Activated CD4-positive, alpha-beta T cell treated with anti-CD3 and anti-CD28 coated beads, Interleukin-2, amount 10 ng/mL, durations not matched to agents 7 days and 5 days (primary cell): ENCODE results near the gene NIM1K. TPM values are rescaled to one million over a fixed set of nuclear protein-coding genes. Genes with fewer than 3 reads are reported as not detected.
"Not testable (repeated sequence)": the region's sequence is repeated elsewhere in the genome, so short reads cannot be mapped to it uniquely, and the experiment has no call there.

Source experiments
- CTCF ChIA-PET: fragments of 350-600 bp; sonication (Branson Sonifier 250); formaldehyde crosslinking; loops from one replicate; lab custom pipeline; 2021; ENCODE audit warnings: antibody characterized with exemption; lab: Charles Lee
- POLR2A ChIA-PET: fragments of 350-600 bp; sonication (Branson Sonifier 250); formaldehyde crosslinking; loops from one replicate; lab custom pipeline; 2021; ENCODE audit warnings: antibody characterized with exemption; lab: Charles Lee
- DNase-seq: peaks from one replicate; pipeline ENCODE4 v3.0.0-alpha.2; 2020
- H3K27ac Mint-ChIP-seq: one replicate; pipeline ENCODE4 v1.8.0; 2021; ENCODE audit warnings: mild to moderate bottlenecking, moderate library complexity, mixed read lengths
- H3K27me3 Mint-ChIP-seq: one replicate; pipeline ENCODE4 v1.8.0; 2021; ENCODE audit warnings: mixed read lengths
- H3K36me3 Mint-ChIP-seq: one replicate; pipeline ENCODE4 v1.8.0; 2021; ENCODE audit warnings: low read depth, mixed read lengths
- H3K4me1 Mint-ChIP-seq: one replicate; pipeline ENCODE4 v1.8.0; 2021; ENCODE audit warnings: mixed read lengths
- H3K4me3 Mint-ChIP-seq: one replicate; pipeline ENCODE4 v1.8.0; 2021; ENCODE audit warnings: mild to moderate bottlenecking, moderate library complexity, mixed read lengths
- H3K9me3 Mint-ChIP-seq: one replicate; pipeline ENCODE4 v1.8.0; 2021; ENCODE audit warnings: mixed read lengths
- total RNA-seq, 2 experiments: library from RNA; stranded (reverse); gene quantifications; one replicate each; pipeline ENCODE4 v1.2.3, GENCODE V29; 2021

NIM1K gene
- total RNA-seq, 2 experiments from 2014 or later: 0.50 to 0.75 TPM

DNA sequence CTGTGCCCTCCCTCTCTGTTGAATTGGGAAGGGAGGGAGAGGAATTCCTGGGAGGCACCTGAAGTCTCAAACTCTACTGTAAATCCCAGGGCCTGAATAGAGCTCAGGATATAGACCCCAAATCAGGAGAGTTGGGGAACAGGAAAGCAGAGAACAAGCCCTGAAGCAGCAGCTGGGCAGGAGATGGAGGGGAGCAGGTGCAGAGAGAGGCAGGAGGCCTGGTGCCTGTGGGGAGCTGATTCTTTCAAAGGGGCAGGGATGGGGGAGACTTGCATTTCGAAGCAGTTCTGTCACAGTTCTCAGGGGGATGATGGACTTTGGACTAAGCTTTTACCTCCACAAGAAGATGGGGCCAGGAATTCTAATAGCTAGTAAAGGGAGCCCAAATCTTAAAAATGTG, 50.2 kb downstream of the NIM1K start:
- peaks cover 8% of the 10 kb centered on the region for H3K4me1 Mint-ChIP-seq
- ChIA-PET POLR2A (no interaction called here), CTCF (interaction anchor here (0.6 to 1.2 kb wide), 2 partner anchors 33 to 50 kb away, joined by 3 read pairs; partner anchors contain the start of gene NIM1K)
- no peak for DNase-seq
- H3K27ac Mint-ChIP-seq: no peak overlapping the region
- H3K27me3 Mint-ChIP-seq: peaks cover 13% of the 10 kb centered on the region
- H3K36me3 Mint-ChIP-seq: no peaks in the 10 kb centered on the region
- H3K9me3 Mint-ChIP-seq: no peaks in the 10 kb centered on the region
- H3K4me3 Mint-ChIP-seq: no peak overlapping the region

DNA sequence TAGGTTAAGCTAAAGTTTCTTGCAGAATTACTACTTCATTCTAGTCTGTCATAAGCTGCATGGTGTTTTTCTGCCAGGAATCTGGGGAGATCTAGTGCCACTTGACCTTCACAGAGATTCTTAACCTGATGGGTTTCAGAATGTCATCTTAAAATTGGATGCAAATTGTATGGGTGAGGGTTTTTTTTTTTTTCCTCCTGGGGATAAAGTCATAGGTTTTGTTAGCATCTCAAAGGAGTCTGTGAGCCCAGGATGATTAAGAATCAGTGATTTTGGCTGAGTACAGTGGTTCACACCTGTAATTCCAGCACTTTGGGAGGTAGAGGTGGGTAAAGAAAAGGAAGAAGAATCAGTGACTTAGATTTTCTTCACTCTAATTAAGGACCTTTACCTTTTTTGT, 51.2 kb downstream of the NIM1K start:
- DNase-seq: no peak
- Mint-ChIP-seq H3K4me3 (no peak overlapping the region), H3K27ac (no peak overlapping the region), H3K36me3 (no peaks in the 10 kb centered on the region), H3K9me3 (no peaks in the 10 kb centered on the region), H3K27me3 (peaks cover 13% of the 10 kb centered on the region), H3K4me1 (peaks cover 8% of the 10 kb centered on the region)
- CTCF ChIA-PET: interaction anchor here (0.7 kb wide), 1 partner anchor 507 kb away, joined by 5 read pairs; no protein-coding TSS in a partner anchor
- POLR2A ChIA-PET: no interaction called here

- CTCF ChIA-PET: interaction anchor here (0.5 kb wide), 1 partner anchor 109 kb away, joined by 3 read pairs; no protein-coding TSS in a partner anchor
- Mint-ChIP-seq H3K9me3 (no peaks in the 10 kb centered on the region), H3K27me3 (peaks cover 9% of the 10 kb centered on the region), H3K4me3 (no peak overlapping the region), H3K36me3 (no peaks in the 10 kb centered on the region), H3K4me1 (peaks cover 8% of the 10 kb centered on the region), H3K27ac (no peak overlapping the region)
- POLR2A ChIA-PET: no interaction called here
- DNase-seq: no peak
Measured at GRCh38 chr5:43244823-43245565, 53.0 kb downstream of the NIM1K start.

DNA sequence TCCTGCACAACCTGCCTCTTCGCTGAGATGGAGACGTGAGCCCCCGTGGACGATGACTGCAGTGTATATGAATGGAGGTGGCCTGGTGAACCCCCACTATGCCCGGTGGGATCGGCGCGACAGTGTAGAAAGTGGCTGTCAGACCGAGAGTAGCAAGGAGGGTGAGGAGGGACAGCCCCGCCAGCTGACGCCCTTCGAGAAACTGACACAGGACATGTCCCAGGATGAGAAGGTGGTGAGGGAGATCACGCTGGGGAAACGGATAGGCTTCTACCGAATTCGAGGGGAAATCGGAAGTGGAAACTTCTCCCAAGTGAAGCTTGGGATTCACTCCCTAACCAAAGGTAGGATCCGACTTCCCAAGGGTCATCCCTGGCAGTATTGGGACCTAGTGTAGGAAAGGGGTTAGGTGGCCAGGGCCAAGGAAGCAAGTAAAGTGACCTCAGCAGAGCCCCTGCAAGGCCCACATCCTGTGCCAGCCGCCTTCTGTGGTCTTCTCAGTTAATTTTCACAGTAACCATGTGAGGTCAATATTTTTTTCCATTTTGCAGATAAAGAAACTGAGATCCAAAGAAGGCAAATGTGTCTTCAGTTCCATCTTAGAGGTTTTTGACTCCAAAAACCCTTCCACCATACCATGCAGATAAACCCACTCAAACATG, 53.8 kb downstream of the NIM1K start:
- ChIA-PET POLR2A (no interaction called here), CTCF (interaction anchor here (0.8 kb wide), 1 partner anchor 38 kb away, joined by 3 read pairs; no protein-coding TSS in a partner anchor)
- peaks cover 8% of the 10 kb centered on the region for H3K4me1 Mint-ChIP-seq
- peaks cover 13% of the 10 kb centered on the region for H3K27me3 Mint-ChIP-seq
- H3K36me3 Mint-ChIP-seq: no peaks in the 10 kb centered on the region
- DNase-seq: no peak
- H3K9me3 Mint-ChIP-seq: no peaks in the 10 kb centered on the region
- H3K4me3 Mint-ChIP-seq: no peak overlapping the region
- no peak overlapping the region for H3K27ac Mint-ChIP-seq

- H3K4me3 Mint-ChIP-seq: no peak overlapping the region
- no peak for DNase-seq
- H3K27ac Mint-ChIP-seq: no peak overlapping the region
- H3K4me1 Mint-ChIP-seq: no peaks in the 10 kb centered on the region
- no peaks in the 10 kb centered on the region for H3K36me3 Mint-ChIP-seq
- POLR2A ChIA-PET: no interaction called here
- H3K9me3 Mint-ChIP-seq: no peaks in the 10 kb centered on the region
- peaks cover 24% of the 10 kb centered on the region for H3K27me3 Mint-ChIP-seq
- CTCF ChIA-PET: interaction anchor here (0.8 kb wide), 1 partner anchor 78 kb away, joined by 4 read pairs; no protein-coding TSS in a partner anchor
Measured at GRCh38 chr5:43251754-43252153, 59.7 kb downstream of the NIM1K start.

DNA sequence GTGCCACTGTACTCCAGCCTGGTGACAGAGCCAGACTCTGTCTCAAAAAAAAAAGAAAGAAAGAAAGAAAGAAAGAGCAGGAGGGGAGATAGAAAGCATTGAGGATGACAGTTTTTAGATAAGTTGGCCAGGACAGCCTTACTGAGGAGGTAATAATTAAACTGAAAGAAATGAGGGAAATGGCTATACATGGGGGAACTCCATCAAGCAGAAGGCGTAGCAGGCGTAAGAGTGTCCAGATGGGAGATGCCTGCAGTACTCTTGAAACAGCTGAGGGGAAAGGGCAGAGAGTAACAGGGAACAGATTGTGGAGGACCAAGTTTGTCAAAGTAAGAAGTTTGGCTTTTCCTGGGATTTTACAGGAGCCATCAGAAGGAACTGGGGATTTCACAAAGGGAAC, 63.7 kb downstream of the NIM1K start:
- Mint-ChIP-seq H3K27ac (no peak overlapping the region), H3K27me3 (peaks cover 30% of the 10 kb centered on the region), H3K36me3 (no peaks in the 10 kb centered on the region), H3K4me3 (no peak overlapping the region), H3K4me1 (no peaks in the 10 kb centered on the region), H3K9me3 (no peaks in the 10 kb centered on the region)
- ChIA-PET POLR2A (no interaction called here), CTCF (no interaction called here)
- no peak for DNase-seq

DNA sequence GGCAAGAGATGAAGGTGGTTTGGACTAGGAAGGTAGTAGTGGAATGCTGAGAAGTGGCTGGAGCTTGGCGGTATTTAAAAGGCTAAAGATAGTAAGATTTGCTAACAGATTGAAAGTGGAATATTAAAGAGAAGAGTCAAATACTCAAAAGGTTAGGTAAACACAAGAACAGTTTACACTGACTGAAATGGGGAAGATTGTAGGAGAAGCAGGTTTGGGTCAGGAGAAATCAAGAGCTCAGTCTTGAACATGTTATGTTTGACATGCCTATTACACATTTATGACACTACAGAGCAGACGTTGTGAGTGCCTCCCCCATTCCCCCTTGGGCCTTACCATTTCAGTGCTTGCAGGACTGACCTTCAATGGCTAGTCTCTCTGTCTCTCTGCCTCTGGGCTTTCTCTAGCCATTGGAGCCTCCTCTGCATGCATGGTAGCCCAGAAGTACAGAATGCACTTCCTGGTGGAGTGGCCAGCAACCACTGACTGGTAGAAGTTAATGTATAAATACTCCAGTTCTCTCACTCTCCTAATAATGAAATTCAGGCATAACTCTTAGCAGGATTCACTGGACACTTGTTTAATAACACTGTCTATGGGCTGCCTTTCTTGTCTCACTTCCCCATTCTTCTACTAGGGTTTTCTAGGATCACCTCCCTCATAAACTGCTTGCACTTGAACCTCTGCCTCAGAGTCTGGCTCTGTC, 64.4 kb downstream of the NIM1K start:
- no peak for DNase-seq
- Mint-ChIP-seq H3K9me3 (peaks cover 2% of the 10 kb centered on the region), H3K27ac (no peak overlapping the region), H3K27me3 (peaks cover 33% of the 10 kb centered on the region), H3K4me3 (no peak overlapping the region), H3K36me3 (no peaks in the 10 kb centered on the region), H3K4me1 (no peaks in the 10 kb centered on the region)
- POLR2A ChIA-PET: no interaction called here
- CTCF ChIA-PET: no interaction called here

DNA sequence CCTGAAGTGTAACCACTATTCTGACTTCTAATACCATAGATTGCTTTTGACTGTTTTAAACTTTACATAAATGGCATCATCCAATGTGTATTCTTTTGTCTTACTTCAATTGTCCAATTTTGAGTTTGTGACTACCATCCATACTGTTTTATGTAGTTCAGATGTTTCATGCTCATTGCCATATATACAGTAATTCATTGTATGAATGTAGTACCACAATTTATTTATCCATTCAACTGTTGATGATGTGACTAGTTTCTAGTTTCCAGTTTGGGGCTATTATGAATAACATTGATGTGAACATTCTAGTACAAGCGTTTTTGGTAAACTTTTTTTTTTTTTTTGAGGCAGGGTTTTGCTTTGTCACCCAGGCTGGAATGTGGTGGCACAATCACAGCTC, 66.1 kb downstream of the NIM1K start:
- Mint-ChIP-seq H3K4me1 (no peaks in the 10 kb centered on the region), H3K27ac (no peak overlapping the region), H3K4me3 (no peak overlapping the region), H3K9me3 (peaks cover 8% of the 10 kb centered on the region), H3K36me3 (peaks cover 1% of the 10 kb centered on the region), H3K27me3 (peaks cover 44% of the 10 kb centered on the region)
- no peak for DNase-seq
- ChIA-PET CTCF (no interaction called here), POLR2A (no interaction called here)

DNA sequence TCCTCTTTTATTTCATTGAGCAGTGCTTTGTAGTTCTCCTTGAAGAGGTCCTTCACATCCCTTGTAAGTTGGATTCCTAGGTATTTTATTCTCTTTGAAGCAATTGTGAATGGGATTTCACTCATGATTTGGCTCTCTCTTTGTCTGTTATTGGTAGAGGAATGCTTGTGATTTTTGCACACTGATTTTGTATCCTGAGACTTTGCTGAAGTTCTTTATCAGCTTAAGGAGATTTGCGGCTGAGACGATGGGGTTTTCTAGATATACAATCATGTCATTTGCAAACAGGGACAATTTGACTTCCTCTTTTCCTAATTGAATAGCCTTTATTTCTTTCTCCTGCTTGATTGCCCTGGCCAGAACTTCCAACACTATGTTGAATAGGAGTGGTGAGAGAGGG, 70.2 kb downstream of the NIM1K start:
- H3K4me1 Mint-ChIP-seq, DNase-seq, H3K36me3 Mint-ChIP-seq, CTCF ChIA-PET, H3K4me3 Mint-ChIP-seq, H3K27ac Mint-ChIP-seq, POLR2A ChIA-PET: not testable (repeated sequence)
- H3K9me3 Mint-ChIP-seq: peaks cover 10% of the 10 kb centered on the region
- H3K27me3 Mint-ChIP-seq: peaks cover 45% of the 10 kb centered on the region

DNA sequence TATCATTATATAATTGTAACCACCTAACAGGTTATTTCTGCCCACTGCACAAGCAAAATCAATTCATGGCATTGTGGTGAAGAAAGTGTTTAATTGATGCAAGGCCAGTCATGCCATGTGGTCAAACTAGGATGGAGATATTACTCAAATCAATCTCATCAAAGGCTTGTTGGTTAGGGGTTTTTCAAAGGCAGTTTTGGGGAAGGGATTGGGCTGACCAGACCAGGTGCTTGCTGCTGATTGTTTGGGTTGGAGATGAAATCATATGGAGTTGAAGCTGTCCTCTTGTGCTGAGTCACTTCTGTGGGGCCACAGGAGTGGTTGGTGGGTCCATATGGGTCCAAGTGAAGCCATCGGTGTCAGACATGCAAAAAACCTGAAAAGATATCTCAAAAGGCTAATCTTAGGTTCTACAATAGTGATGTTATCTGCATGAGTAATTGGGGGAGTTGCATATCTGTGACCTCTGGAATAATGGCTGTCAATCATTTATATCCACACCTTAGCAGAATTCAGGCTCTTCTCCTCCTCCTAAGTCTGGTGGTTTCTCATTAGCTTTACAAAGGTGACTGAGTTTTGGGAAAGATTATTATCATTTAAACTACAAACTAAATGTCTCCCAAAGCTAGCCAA, 76.3 kb downstream of the NIM1K start:
- no peaks in the 10 kb centered on the region for H3K36me3 Mint-ChIP-seq
- peaks cover 2% of the 10 kb centered on the region for H3K4me1 Mint-ChIP-seq
- peaks cover 2% of the 10 kb centered on the region for H3K9me3 Mint-ChIP-seq
- POLR2A ChIA-PET: interaction anchor here (0.6 kb wide), 1 partner anchor 16 kb away, joined by 3 read pairs; no protein-coding TSS in a partner anchor
- no peak for DNase-seq
- H3K27me3 Mint-ChIP-seq: peaks cover 26% of the 10 kb centered on the region
- no peak overlapping the region for H3K27ac Mint-ChIP-seq
- CTCF ChIA-PET: no interaction called here
- no peak overlapping the region for H3K4me3 Mint-ChIP-seq

DNA sequence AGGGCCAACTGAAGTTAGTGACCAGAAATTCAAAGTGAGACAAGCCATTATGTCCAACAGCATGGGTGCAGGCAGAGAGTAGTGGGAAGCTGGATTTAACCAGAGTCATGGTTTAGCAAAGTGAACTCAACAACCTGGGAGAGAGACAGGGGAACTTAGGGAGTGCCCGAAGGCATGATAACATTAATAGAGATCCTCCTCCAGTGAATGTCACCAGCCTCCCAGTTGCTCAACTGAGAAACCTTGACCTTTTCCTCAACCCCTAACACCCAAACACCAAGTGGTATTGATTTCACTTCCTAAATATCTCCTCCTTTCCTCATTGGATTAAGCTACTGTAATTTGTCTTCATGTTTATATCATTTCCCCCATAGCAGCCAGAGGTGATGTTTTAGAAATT, 78.6 kb downstream of the NIM1K start:
- peaks cover 10% of the 10 kb centered on the region for H3K27me3 Mint-ChIP-seq
- no peaks in the 10 kb centered on the region for H3K36me3 Mint-ChIP-seq
- no peak overlapping the region for H3K27ac Mint-ChIP-seq
- H3K9me3 Mint-ChIP-seq: peaks cover 2% of the 10 kb centered on the region
- DNase-seq: no peak
- no peak overlapping the region for H3K4me3 Mint-ChIP-seq
- H3K4me1 Mint-ChIP-seq: peaks cover 2% of the 10 kb centered on the region
- ChIA-PET CTCF (no interaction called here), POLR2A (no interaction called here)

DNA sequence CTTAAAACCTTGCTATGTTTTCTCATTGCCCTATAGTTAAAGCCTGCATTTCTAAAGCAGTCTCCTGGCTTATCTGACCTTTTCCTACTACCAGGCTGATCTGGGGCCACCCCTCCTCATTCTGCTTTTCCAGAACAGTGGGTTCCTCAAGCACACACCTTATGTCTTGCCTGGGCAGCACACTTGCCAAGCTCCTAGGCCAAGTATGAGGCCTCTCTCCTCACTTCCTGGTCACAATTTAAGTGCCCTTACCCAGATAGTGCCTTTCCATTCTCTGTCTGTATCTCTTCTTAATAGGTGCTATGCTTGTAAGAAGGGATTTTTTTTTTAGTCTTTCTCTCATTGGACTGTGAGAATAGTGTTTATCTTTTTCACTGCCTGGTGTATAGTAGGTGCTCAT, 81.5 kb downstream of the NIM1K start:
- H3K4me3 Mint-ChIP-seq: no peak overlapping the region
- no peaks in the 10 kb centered on the region for H3K4me1 Mint-ChIP-seq
- CTCF ChIA-PET: no interaction called here
- peaks cover 10% of the 10 kb centered on the region for H3K27me3 Mint-ChIP-seq
- H3K27ac Mint-ChIP-seq: no peak overlapping the region
- H3K9me3 Mint-ChIP-seq: no peaks in the 10 kb centered on the region
- no peak for DNase-seq
- H3K36me3 Mint-ChIP-seq: no peaks in the 10 kb centered on the region
- POLR2A ChIA-PET: no interaction called here
